Activated CD8-positive, alpha-beta memory T cell treated with anti-CD3 and anti-CD28 coated beads for 48 hours (primary cell): ENCODE data around the gene PPEF1.
"Not testable (repeated sequence)": the region's sequence is repeated elsewhere in the genome, so short reads cannot be mapped to it uniquely, and the experiment has no call there.

Source experiments
- DNase-seq, 3 experiments: peaks; one replicate each; pipeline ENCODE4 v3.0.0-alpha.2; 2020; ENCODE audit warnings: low read depth in 2 of 3, low spot score in 2 of 3

PPEF1 gene

GRCh38 chrX:18701621-18702361, 5.7 kb upstream of the PPEF1 start:
- no peak for DNase-seq

GRCh38 chrX:18702362-18703195, 4.9 kb upstream of the PPEF1 start:
- no peak for DNase-seq

DNA sequence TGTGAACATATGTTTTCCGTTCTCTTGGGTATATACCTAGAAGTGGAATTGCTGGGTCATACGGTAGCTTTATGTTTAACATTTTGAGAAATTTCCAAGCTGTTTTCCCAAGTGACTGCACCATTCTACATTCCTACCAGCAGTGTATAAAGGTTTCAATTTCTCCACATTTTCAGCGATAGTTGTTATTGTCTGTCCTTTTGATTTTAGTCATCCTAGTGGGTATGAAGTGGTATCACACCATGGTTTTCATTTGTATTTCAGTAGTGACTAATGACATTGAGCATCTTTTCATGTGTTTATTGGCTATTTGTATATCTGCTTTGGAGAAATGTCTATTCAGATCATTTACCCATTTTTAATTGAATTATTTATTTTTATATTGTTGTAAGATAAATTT, 2.4 kb downstream of the PPEF1 start:
- DNase-seq: no peak

DNA sequence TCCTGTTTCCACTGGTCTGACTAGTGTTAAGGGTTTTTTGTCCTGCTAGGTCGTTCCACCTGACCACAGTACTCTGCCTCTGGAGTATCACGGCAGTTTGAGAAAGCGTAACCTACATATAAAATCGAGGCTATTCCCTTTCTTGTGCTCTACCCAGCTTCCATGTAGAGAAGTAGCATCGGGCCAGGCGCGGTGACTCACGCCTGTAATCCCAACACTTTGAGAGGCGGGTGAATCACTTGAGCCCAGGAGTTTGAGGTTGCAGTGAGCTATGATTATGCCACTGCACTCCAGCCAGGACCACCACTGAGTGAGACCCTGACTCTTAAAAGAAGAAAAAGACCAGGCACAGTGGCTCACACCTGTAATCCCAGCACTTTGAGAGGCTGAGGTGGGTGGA, 7.5 kb downstream of the PPEF1 start:
- no peak for DNase-seq

GRCh38 chrX:18719852-18720251, 12.4 kb downstream of the PPEF1 start:
- DNase-seq: no peak

DNA sequence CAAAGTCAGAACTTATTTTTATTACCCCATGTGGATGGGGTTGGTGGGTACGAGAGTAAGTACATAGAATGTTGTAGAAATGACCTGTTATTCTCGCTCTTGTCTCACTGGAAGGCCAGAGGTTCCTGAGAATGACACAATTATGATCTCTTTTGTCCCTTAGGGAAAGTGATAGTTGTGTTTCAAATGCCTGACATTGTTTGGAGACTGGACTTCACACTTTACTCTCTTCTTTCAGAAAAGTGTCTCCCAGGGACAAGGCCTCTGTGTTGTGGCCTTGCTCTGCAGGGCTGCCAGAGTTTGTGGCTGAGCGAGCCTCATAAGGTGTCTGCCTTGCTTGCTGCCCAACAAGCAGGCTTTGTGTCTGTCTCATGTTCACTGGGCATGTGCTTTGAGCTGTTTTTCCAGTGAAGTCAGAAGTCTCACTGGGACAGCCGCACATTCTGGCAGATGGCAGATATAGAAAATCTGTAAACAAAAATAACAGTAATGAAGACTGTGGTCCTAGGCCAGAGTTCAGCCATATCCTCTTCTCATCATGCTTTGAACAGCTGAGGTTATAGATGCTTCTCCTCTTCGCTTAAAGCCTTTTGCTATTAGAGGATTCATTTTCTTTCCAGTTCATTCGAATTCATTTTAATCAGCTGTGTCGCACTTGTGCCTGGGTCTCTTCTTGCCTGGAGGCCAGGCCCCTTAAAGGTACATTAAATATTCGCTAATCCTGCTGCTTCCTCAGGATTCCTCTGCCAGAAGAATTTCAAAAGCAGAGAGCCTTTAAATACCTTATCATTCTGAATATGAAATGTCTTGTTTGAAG, 14.4 kb downstream of the PPEF1 start:
- DNase-seq: no peak

GRCh38 chrX:18722500-18723071, 15.1 kb downstream of the PPEF1 start:
- no peak for DNase-seq

DNA sequence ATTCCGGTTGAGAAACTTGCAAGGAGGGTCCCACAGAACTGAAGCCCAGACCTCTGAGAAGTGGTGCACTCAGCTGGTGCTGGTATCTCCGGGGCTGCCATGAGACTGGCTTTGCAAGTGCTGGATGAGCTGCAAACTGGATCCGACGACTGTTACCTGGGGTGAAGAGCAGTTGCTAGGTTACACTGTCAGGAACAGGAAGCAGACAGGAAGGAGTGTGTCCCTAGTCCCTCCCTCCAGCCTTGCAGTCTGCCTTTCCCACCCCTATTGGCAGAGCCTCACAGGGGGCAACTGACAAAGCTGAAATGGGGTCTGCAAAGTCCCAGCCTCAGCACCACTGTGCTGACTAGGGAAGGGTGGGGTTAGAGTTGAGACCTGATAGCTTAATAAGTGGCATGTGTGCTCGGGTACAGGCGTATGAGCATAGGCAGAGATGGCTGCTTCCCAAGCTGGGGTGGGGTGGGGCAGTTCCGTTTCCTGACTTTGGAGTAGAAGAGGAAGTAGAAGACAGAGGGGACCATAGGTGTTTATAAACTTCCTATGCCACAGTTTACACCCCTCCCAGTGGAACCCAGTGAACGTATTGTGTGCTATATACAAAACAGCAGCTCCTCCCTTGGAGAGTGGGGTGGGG, 18.0 kb downstream of the PPEF1 start:
- DNase-seq: no peak

DNA sequence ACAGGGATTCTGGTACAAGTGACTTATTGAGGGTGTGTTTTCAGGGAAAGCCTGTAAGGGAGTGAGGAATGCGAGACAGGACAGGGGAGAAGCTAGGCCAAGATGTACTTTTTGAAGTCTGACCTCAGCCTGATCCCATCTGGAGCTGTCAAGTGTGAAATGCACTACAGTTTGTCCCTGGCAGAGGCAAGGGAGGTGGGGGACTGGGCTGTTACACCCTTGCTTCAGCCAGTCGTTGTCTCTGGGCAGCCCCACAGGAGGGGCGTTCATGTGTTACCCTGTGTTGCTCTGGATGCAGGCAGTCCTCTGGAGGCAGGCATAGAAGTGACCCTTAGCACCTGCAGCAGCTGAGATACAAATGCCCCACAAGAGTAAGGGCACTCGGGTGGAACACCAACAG, 25.8 kb downstream of the PPEF1 start:
- no peak for DNase-seq

- DNase-seq: not testable (repeated sequence)
These were observed 32.2 kb downstream of the PPEF1 start for GRCh38 chrX:18739609-18740008.

DNA sequence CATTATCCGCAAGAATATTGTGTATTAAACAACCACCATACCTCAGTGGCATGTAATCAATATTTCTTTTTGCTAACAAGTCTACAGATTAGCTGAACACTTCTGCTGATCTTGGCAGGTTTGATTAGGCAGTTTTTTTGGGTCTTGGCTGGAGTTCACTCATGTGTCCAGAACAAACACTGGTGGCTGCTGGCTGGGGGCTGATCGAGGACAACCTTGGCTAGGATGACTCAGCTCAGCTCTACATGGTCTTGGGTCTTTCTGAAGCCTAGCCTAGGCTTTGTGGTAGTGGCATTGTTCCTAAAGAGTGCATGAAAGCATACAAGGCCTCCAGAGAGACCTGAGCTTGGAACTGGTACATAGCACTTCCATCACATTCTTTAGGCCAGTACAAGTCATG, 41.1 kb downstream of the PPEF1 start:
- no peak for DNase-seq

DNA sequence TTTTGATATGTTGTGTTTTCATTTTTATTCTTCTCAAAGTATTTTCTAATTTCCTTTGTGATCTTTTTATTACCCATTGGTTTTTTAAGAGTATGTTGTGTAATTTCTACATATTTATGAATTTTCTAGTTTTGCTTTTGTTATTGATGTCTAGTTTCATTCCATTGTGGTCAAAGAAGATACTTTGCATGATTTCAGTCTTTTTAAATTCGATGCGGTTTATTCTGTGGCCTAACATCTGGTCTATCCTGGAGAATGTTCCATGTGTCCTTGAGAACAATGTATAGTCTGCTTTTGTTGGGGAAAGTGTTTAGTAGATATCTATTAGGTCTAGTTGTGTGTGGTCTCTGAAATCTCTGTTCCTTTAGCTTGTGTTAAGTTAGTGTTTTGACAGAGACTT, 46.2 kb downstream of the PPEF1 start:
- DNase-seq: no peak

DNA sequence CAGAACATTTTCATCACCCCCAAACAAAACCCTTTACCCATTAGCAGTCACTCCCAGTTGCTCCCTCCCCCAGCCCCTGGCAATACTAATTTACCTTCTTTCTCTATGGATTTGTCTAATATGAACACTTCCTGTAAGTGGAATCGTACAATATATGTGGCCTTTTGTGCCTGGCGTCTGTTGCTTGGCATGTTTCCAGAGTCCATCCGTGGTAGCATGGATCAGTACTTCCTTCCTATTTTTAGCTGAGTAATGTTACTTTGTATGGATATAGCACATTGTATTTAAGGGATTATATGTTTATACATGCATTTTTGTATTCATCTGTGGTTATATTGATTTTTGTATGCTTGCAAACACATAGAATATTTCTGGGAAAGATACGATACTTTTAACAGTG, 48.2 kb downstream of the PPEF1 start:
- DNase-seq: no peak

DNA sequence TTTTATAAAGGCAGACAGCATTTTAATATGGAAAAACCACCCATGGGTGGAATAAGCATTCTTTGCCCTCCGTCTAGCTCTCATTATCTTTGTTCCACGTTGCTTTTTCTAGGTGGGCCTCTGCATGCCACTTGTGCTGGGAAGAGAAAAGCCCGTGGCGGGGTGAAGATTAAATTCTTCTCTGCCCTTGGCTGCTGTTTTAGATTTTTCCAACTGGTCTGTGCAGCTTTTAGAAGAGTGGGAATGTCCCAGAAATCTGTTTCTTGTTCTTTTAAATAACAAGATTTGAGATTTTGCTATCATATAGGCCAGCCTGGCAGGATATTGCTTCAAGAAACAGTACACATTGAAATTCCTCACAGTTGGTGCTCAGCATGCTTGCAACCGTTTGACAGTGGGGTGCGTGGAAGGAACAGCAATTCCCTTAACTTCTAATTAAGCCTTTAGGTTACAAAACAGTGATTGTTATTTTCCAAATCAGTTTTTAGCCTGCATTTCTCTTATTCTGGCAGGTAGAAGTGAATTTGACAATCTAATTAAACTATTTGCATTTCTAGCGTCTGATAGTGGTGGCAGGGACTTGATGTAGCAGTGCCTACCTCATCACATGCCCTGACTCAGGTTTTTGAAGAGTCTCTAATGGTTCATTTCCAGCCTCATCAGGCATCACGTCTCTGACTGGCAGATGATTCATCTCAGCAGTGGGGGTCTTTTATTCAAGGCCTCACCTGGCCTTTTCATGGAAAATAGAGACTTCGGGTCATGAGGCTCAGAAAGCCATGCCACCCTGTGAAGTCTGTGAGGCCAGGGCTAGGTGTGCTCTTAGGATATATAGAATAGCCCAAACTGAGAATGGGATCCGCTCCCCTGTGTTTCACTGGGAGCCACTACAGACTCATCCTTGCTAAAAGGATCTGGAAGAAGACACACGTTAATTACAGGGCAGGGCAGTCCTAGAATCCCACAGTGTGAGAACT, 50.8 kb downstream of the PPEF1 start:
- DNase-seq: no peak

GRCh38 chrX:18761750-18762149, 54.3 kb downstream of the PPEF1 start:
- no peak for DNase-seq

DNA sequence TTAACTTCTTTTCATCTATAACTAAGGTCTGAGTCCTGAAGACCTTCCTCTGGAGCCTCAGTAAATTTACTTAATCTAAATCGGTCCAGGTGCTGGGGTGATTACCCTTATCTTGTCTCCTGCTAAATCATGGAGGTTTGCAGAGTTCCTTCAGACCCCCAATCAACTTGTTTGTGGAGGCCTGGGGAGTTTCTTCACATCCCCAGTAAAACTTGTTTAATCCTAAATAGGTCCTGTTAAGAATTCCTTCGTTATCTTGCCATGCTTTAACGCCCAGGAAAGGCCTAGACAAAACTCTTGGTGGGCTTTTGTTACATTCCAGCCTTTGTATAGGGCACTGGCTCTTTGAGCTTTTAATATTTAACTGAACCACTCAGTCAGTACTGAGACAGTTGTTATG, 55.7 kb downstream of the PPEF1 start:
- not testable (repeated sequence) for DNase-seq

- DNase-seq: no peak
These were observed 61.9 kb downstream of the PPEF1 start for GRCh38 chrX:18769364-18769763.

DNA sequence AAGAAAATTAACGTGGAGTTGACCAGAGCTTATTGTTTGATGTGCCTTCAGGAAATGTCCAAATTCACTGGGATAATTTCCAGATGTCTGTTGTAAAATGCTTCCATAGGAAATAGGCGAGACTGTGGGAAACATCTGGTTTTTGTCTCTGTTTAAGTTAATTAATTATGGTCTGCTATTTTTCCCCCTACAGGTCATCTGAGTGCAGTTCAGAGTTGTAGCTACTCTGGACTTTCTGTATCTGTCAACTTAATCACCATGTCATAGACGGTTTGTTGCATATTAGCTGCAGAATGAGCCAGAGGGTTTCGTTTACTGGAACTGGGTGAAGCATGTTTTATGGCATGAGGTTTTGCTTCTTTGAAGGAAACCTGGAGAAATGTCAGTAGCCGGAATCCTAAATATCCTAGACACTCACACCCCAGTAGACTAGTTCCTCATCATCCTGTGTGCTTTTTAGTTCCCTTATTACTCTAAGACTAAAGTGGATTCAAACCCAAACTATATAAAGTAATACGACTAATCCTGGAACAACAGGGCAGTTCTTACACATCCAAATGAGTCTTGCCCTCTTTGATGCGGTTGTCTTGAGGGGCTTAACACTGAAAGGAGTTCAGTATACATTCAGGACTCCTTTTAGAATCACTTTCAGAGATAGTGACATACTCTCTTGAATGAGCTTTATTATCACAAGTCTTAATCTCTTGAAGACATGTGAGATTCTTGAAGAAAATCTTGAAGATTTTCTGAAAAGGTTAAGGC, 62.5 kb downstream of the PPEF1 start:
- DNase-seq: no peak

GRCh38 chrX:18789916-18790315, 82.5 kb downstream of the PPEF1 start:
- no peak for DNase-seq
